Fibroblast of skin of left quadriceps (primary cell): ENCODE measurements around the gene MYL6.
A peak's percentile ranks its signal among the peaks of the same experiment; 100 is the strongest.

Source experiments
- DNase-seq, 2 experiments: peaks; one replicate each; pipeline ENCODE4 v3.0.0-alpha.2; 2013; ENCODE audit warnings: low read depth in 2 of 2

Gene MYL6

GRCh38 chr12:56129206-56129941 is 28.8 kb upstream of the MYL6 start:
- no peak for DNase-seq

- no peak for DNase-seq
Measured at GRCh38 chr12:56129942-56130495, 28.1 kb upstream of the MYL6 start.

GRCh38 chr12:56130876-56131275 is 27.3 kb upstream of the MYL6 start:
- no peak for DNase-seq

- DNase-seq = no peak
Measured at GRCh38 chr12:56134897-56135296, 23.3 kb upstream of the MYL6 start.

- no peak for DNase-seq
Measured at GRCh38 chr12:56137853-56138571, 20.1 kb upstream of the MYL6 start.

GRCh38 chr12:56141946-56142784 is 16.0 kb upstream of the MYL6 start:
- DNase-seq = no peak

GRCh38 chr12:56143217-56143616 is 14.9 kb upstream of the MYL6 start:
- no peak for DNase-seq

GRCh38 chr12:56143870-56144269 is 14.3 kb upstream of the MYL6 start:
- no peak for DNase-seq

- no peak for DNase-seq
Measured at GRCh38 chr12:56145217-56145616, 12.9 kb upstream of the MYL6 start.

- no peak for DNase-seq
Measured at GRCh38 chr12:56146492-56147460, 11.4 kb upstream of the MYL6 start.

GRCh38 chr12:56150563-56150962 is 7.6 kb upstream of the MYL6 start:
- no peak for DNase-seq

- no peak for DNase-seq
Measured at GRCh38 chr12:56151672-56152131, 6.5 kb upstream of the MYL6 start.

GRCh38 chr12:56152132-56152755 is 5.9 kb upstream of the MYL6 start, which contains the start of gene MYL6B:
Gene MYL6B (plus strand): TSS chr12:56152587. CDS start chr12:56153919, 1,332 bp downstream.
- peak; percentile 76 to 78 for DNase-seq

GRCh38 chr12:56152756-56153677 is 5.1 kb upstream of the MYL6 start:
- DNase-seq = no peak

GRCh38 chr12:56153678-56154065 is 4.5 kb upstream of the MYL6 start:
- DNase-seq = no peak

- DNase-seq = no peak
Measured at GRCh38 chr12:56154246-56154771, 3.9 kb upstream of the MYL6 start.

- DNase-seq = no peak
Measured at GRCh38 chr12:56154818-56155217, 3.3 kb upstream of the MYL6 start.

- no peak for DNase-seq
Measured at GRCh38 chr12:56155256-56155845, 2.8 kb upstream of the MYL6 start.
